Endothelial cell of umbilical vein (primary cell): ENCODE measurements around the gene RCOR1. TPM values are rescaled to one million over a fixed set of nuclear protein-coding genes. Genes with fewer than 3 reads are reported as not detected.

Experiments
- BruUV-seq: library from RNA; stranded (reverse); fragments of 400-500 nt; replicated peaks from 2 replicates; lab custom pipeline; 2021; lab: Mats Ljungman, UMichigan
- CTCF ChIA-PET: fragments of 300-600, 350-600 bp; sonication (Branson Sonifier 250); formaldehyde crosslinking; loops from one replicate; lab custom pipeline; 2021; ENCODE audit warnings: antibody characterized with exemption, inconsistent platforms; lab: Charles Lee
- POLR2A ChIA-PET: fragments of 300-600, 350-600 bp; sonication (Branson Sonifier 250); formaldehyde crosslinking; loops from one replicate; lab custom pipeline; 2021; ENCODE audit warnings: antibody characterized with exemption, inconsistent platforms; lab: Charles Lee
- DNase-seq: peaks from one replicate; pipeline ENCODE4 v3.0.0-alpha.2; 2011; ENCODE audit warnings: low read depth, low spot score
- FAIRE-seq: peaks from 2 replicates; lab custom pipeline; 2011; peaks lifted over from hg19 to GRCh38; lab: Jason Lieb, UNC
- H2AFZ ChIP-seq: 2 replicates; pipeline ENCODE4 v1.6.0; 2012; ENCODE audit warnings: low read depth, low read length, control low read depth, inconsistent platforms
- H3K27ac ChIP-seq: 2 replicates; pipeline ENCODE4 v1.5.1; 2011; ENCODE audit warnings: low read depth, mild to moderate bottlenecking, control low read depth, low read length, moderate library complexity; ENCODE audit not compliant: insufficient read depth
- H3K27me3 ChIP-seq, 2 experiments: 2 replicates each; pipeline versions ENCODE4 v1.6.0 to v1.6.1; 2011; ENCODE audit warnings: low read length in 2 of 2, mixed read lengths in 1 of 2; ENCODE audit not compliant: control insufficient read depth in 2 of 2, insufficient read depth in 2 of 2
- H3K36me3 ChIP-seq, 2 experiments: 2 replicates in 1 of 2; 3 replicates in 1 of 2; pipeline ENCODE4 v1.5.1; 2011; ENCODE audit warnings: low read length in 2 of 2, mild to moderate bottlenecking in 1 of 2, moderate library complexity in 1 of 2; ENCODE audit not compliant: control insufficient read depth in 2 of 2, insufficient read depth in 2 of 2; ENCODE audit errors: extremely low read depth in 1 of 2
- H3K4me1 ChIP-seq: 3 replicates; pipeline ENCODE4 v1.5.1; 2011; ENCODE audit warnings: mild to moderate bottlenecking, low read length; ENCODE audit not compliant: control insufficient read depth, insufficient read depth; ENCODE audit errors: extremely low read depth
- H3K4me2 ChIP-seq: 2 replicates; pipeline ENCODE4 v1.6.1; 2011; ENCODE audit warnings: low read length, control low read depth, mixed read lengths; ENCODE audit not compliant: insufficient read depth
- H3K4me3 ChIP-seq, 3 experiments: fragments of 200-600 bp in 1 of 3; sonication (generic), shearing (Covaris generic) in 1 of 3; replicated peaks in 1 of 3; 2 replicates each; pipeline ENCODE4 v1.5.1; 2011 to 2016; ENCODE audit warnings: control low read depth in 3 of 3, low read length in 3 of 3, mild to moderate bottlenecking in 2 of 3, inconsistent platforms in 1 of 3, low read depth in 1 of 3, moderate library complexity in 1 of 3; ENCODE audit not compliant: insufficient read depth in 1 of 3
- H3K79me2 ChIP-seq: 2 replicates; pipeline ENCODE4 v1.6.0; 2012; ENCODE audit warnings: low read length, inconsistent platforms; ENCODE audit not compliant: control insufficient read depth, insufficient read depth
- H3K9ac ChIP-seq: replicated peaks from 2 replicates; pipeline ENCODE3; 2011; ENCODE audit warnings: low read length, control low read depth; ENCODE audit not compliant: insufficient read depth; ENCODE audit errors: extremely low read depth
- H3K9me1 ChIP-seq: replicated peaks from 3 replicates; pipeline ENCODE4 v1.6.0; 2011; ENCODE audit warnings: mild to moderate bottlenecking, low read length; ENCODE audit not compliant: control insufficient read depth, insufficient read depth; ENCODE audit errors: extremely low read depth
- H3K9me3 ChIP-seq: replicated peaks from 2 replicates; pipeline ENCODE4 v1.5.1; 2012; ENCODE audit warnings: low read length, inconsistent platforms; ENCODE audit not compliant: control insufficient read depth, insufficient read depth
- H4K20me1 ChIP-seq: replicated peaks from 2 replicates; pipeline ENCODE3; 2011; ENCODE audit warnings: mild to moderate bottlenecking, low read length; ENCODE audit not compliant: control insufficient read depth, insufficient read depth; ENCODE audit errors: extremely low read depth
- EZH2 ChIP-seq: IDR thresholded peaks from 2 replicates; pipeline ENCODE4 v1.6.1; 2012; ENCODE audit warnings: borderline replicate concordance, low read depth, mild to moderate bottlenecking, moderate library complexity, low read length, inconsistent platforms; ENCODE audit not compliant: severe bottlenecking
- FOS ChIP-seq: IDR thresholded peaks from 2 replicates; pipeline ENCODE4 v1.6.1; 2011; ENCODE audit warnings: mild to moderate bottlenecking, low read length, moderate library complexity, borderline replicate concordance; ENCODE audit not compliant: insufficient read depth
- GATA2 ChIP-seq: IDR thresholded peaks from 2 replicates; pipeline ENCODE4 v1.7.0; 2011; ENCODE audit warnings: low read depth, mild to moderate bottlenecking, moderate library complexity, mixed read lengths, low read length; ENCODE audit not compliant: insufficient read length, insufficient read depth
- JUN ChIP-seq: IDR thresholded peaks from 2 replicates; pipeline ENCODE4 v1.6.1; 2011; ENCODE audit warnings: borderline replicate concordance, low read depth; ENCODE audit not compliant: insufficient read length, insufficient read depth
- MYC ChIP-seq: IDR thresholded peaks from one replicate; pipeline ENCODE4 v1.6.1; 2011; ENCODE audit warnings: mild to moderate bottlenecking, low read depth, low read length
- POLR2A ChIP-seq: IDR thresholded peaks from 2 replicates; pipeline ENCODE4 v1.6.1; 2012; ENCODE audit warnings: low read depth, mild to moderate bottlenecking, control low read depth, low read length
- POLR2AphosphoS5 ChIP-seq: IDR thresholded peaks from 2 replicates; pipeline ENCODE4 v1.6.1; 2012; ENCODE audit warnings: low read depth, mild to moderate bottlenecking, control low read depth, low read length, moderate library complexity; ENCODE audit not compliant: insufficient read depth
- dilution Hi-C: fragments of 300-500 bp; cut with MboI; formaldehyde crosslinking; loops from one replicate; pipeline ENCODE4 v1.15.0; 2019; ENCODE audit warnings: low sequenced_read_pairs; ENCODE audit not compliant: extremely low pct_ligation_motif_present
- intact Hi-C: fragments of 100-400 bp; cut with micrococcal nuclease; formaldehyde crosslinking; loops from one replicate; pipeline ENCODE4 v1.10.0; 2022
- polyA plus RNA-seq, 4 experiments: library from polyadenylated mRNA; depleted of rRNA in 3 of 4; stranded (reverse) in 3 of 4; unstranded in 1 of 4; fragments of >200 nt; gene quantifications; 2 replicates each; pipeline versions ENCODE4 v1.2.1 to v1.2.3, GENCODE V29; 2011 to 2012; ENCODE audit warnings: missing spikeins in 1 of 4
- total RNA-seq: library from RNA; stranded (reverse); gene quantifications from 2 replicates; pipeline ENCODE4 v1.2.3, GENCODE V29; 2021
- TF ChIP-seq, protein P1 (sequence below): IDR thresholded peaks from 2 replicates; pipeline ENCODE4 v1.6.1; 2011; ENCODE audit not compliant: insufficient read depth, insufficient read length
- TF ChIP-seq, protein P2 (sequence below), 2 donors: IDR thresholded peaks; 1 replicate in 1 of 2; 2 replicates in 1 of 2; pipeline ENCODE4 v1.5.1; 2011; ENCODE audit warnings: low read length in 2 of 2, mild to moderate bottlenecking in 2 of 2, moderate library complexity in 2 of 2, control low read depth in 1 of 2, inconsistent platforms in 1 of 2, low read depth in 1 of 2; ENCODE audit not compliant: insufficient read depth in 1 of 2; ENCODE audit errors: extremely low read depth in 1 of 2

The RCOR1 gene
- total and polyA plus RNA-seq, 2 donors (not counting 3 experiments of a cell fraction or from before 2014, with no cell fraction given): 15.6 to 32.2 TPM

DNA sequence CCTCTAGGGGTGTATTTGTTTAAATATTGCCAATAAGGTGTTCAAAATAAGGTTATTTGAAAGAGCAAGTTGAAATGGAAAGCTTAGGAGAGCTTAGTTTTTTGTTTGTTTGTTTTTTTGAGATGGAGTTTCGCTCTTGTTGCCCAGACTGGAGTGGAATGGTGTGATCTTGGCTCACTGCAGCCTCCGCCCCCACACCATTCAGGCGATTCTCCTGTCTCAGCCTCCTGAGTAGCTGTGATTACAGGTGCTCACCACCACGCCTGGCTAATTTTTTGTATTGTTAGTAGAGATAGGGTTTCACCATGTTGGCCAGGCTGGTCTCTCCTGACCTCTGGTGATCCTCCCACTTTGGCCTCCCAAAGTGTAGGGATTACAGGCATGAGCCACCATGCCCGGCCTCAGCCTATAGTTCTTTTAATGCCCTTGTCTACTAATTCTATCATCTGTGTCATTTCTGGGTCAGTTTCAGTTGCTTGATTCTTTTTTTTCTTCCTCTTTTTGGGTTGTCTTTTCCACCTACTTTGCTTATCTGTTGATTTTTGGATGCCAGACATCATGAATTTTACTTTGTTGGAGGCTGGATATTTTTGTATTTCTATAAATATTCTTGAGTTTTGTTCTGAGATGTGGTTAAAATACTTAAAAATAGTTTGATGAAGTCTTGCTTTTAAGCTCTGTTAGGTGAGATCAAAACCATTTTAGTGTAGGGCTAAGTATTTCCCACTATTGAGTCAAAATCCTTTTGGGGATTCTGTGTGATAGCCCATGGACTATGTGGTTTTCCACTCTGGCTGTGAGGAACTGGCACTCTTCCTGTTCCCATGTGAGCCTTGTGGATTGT is 18.7 kb downstream of the RCOR1 start:
- BruUV-seq: no TSS peak

More for the DNA sequence above, 18.7 kb downstream of the RCOR1 start:
- Histone ChIP-seq H2AFZ (no peak overlapping the region), H3K4me1 (no peaks in the 10 kb centered on the region), H4K20me1 (no peaks in the 10 kb centered on the region), H3K27me3 (no peaks in the 10 kb centered on the region), H3K36me3 (no peaks in the 10 kb centered on the region), H3K9ac (no peak overlapping the region), H3K9me1 (no peaks in the 10 kb centered on the region), H3K4me3 (no peak overlapping the region), H3K79me2 (peaks cover 78% of the 10 kb centered on the region), H3K4me2 (no peak overlapping the region), H3K27ac (no peak overlapping the region), H3K9me3 (no peaks in the 10 kb centered on the region)
- intact Hi-C loops (no loop called here), dilution Hi-C loops (no loop called here)
- FAIRE-seq: no peak
- DNase-seq: no peak
- TF ChIP-seq POLR2AphosphoS5: no peak
- TF ChIP-seq, protein P1, sequence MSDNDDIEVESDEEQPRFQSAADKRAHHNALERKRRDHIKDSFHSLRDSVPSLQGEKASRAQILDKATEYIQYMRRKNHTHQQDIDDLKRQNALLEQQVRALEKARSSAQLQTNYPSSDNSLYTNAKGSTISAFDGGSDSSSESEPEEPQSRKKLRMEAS: no peak
- TF ChIP-seq EZH2: no peak
- TF ChIP-seq FOS: no peak
- no peak for TF ChIP-seq MYC
- TF ChIP-seq POLR2A: no peak
- no peak for TF ChIP-seq GATA2
- no peak for TF ChIP-seq JUN
- TF ChIP-seq, protein P2, sequence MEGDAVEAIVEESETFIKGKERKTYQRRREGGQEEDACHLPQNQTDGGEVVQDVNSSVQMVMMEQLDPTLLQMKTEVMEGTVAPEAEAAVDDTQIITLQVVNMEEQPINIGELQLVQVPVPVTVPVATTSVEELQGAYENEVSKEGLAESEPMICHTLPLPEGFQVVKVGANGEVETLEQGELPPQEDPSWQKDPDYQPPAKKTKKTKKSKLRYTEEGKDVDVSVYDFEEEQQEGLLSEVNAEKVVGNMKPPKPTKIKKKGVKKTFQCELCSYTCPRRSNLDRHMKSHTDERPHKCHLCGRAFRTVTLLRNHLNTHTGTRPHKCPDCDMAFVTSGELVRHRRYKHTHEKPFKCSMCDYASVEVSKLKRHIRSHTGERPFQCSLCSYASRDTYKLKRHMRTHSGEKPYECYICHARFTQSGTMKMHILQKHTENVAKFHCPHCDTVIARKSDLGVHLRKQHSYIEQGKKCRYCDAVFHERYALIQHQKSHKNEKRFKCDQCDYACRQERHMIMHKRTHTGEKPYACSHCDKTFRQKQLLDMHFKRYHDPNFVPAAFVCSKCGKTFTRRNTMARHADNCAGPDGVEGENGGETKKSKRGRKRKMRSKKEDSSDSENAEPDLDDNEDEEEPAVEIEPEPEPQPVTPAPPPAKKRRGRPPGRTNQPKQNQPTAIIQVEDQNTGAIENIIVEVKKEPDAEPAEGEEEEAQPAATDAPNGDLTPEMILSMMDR (IDR thresholded peaks at IDR 0.05; ENCODE audit: extremely low read depth in 1 of 2, insufficient read depth in 1 of 2, low read depth in 1 of 2, low read length in 2 of 2): no peak
- ChIA-PET POLR2A (no interaction called here), CTCF (interaction anchor here (0.8 to 3.2 kb wide), 6 partner anchors 9 to 103 kb away, joined by 3 to 24 read pairs (median 6); no protein-coding TSS in a partner anchor)
